NCI-H524 (cell line): Measurements from ENCODE around the gene VWA7.

Experiments
- DNase-seq, 2 experiments: peaks; one replicate each; lab custom pipeline; 2025; lab: John Stamatoyannopoulos, UW

The VWA7 gene

GRCh38 chr6:31778999-31779885 lies 2.1 kb upstream of the VWA7 start:
- DNase-seq: no peak

DNA sequence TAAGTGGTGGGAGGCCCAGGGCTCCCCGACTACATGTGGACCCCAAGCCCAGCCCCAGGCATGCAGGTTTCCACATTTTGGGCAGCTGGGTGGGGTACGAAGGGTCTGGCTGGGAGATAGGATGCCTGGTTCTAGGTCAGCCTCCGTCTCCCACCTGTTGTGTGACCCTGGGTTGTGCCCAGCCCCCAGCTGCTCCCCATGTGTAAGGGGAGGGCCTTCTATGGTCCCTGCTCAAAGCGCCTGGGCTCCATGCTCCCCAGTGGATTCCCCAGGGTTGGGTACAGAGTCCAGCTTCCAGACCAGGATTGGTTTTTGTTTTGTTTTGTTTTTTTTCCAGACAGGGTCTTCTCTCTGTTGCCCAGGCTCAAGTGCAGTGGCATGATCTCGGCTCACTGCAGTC lies 1.1 kb upstream of the VWA7 start:
- DNase-seq: no peak

DNA sequence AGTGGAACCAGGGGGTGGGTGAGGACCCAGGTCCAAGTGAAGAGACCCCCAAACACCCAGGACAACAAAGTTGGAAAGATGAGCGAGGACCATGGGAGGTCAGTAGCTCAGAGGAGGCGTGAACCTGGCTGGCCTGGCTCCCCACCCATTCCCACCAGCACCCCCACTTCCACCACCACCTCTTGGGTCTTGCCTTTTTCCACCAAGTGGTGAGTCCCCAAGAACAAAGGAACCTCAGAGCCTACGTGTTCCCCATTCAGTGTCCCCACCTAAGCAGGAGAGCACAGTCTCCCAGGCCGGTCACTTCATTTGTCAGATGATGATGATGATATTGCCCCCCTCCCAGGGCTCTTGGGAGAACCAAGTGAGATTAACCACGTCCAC lies 531 bp upstream of the VWA7 start:
- DNase-seq: no peak

- no peak for DNase-seq
Observed at GRCh38 chr6:31776485-31776988, 591 bp downstream of the VWA7 start.

DNA sequence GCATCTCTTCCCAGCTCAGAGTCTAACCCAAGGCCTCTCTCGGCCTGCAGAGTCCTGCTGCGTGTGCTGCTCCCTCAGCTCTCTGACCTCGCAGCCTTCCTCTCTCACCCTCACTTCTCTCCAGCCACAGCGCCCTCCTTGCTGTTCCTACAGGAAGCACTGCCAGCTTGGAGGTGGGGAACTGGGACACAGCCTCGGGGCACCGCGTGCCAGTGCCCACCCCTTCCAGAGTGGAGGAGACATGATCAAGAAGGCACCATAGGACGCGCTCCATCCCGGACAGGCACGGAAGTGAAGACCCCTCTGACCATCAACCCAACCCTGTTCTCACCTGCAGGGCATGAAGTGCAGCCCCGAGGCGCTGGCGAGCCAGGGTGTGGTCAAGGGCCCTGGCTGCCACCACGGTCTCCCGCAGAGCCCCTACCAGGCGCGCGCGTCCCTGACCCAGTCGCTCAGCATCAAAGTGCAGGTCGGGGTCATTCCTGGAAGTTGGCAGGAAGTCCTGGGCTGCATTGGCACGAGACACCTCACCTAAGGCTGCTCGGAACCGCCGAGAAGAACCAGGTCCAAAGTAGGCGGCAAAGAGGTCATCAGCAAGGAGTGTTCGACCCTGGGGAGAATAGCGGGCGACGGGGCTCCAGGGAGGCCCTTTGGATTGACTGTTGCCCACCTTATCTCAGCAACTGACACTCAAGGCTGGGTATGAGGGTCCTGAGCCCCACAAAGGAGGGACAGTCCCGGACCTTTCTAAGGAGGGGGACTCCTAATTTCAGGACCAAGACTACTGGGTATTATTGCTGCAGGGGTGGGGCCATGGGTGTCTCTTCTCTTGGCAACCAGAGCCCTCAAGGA lies 1.3 kb downstream of the VWA7 start:
- DNase-seq: no peak

DNA sequence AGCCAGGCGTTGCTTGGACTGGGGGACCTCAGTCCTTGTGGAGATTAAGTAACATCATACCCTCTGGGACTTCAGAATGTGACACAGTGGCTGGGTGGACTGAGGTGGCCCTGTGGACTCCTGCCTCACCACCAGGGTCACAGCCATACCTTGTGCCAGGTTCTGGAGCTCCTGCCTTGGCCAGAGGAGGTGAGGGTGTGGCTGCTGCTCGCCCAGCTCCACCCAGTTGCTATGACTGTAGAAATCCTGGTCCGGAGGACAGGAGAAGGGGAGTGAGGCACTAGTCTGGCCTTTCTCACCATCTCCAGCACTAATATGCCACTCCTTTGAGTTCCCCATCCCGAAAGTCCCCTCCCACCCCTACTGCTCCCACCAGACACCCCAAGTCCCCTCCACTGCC lies 1.9 kb downstream of the VWA7 start:
- DNase-seq: no peak

GRCh38 chr6:31771992-31772358 lies 5.2 kb downstream of the VWA7 start:
- DNase-seq: no peak

DNA sequence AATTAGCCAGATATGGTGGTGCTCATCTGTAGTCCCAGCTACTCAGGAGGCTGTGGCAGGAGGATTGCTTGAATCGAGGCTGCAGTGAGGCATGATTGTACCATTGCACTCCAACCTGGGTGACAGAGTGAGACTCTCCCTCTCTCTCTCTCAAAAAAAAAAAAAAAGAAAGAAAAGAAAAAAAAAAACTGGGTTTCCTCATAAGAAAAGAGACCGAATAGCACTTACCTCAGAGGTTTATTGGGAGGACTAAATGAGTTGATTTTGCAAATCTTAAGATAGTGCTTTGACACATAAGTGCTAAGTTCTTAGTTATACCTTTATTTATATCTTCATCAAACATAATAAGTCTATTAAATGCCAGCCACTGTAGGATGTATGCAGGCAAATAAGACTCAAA lies 6.3 kb downstream of the VWA7 start:
- DNase-seq: no peak

- DNase-seq: peak in 1 of 2 experiments; percentile 25
Observed at GRCh38 chr6:31769684-31770371, 7.3 kb downstream of the VWA7 start.

- DNase-seq: no peak
Observed at GRCh38 chr6:31768363-31769257, 8.5 kb downstream of the VWA7 start.

DNA sequence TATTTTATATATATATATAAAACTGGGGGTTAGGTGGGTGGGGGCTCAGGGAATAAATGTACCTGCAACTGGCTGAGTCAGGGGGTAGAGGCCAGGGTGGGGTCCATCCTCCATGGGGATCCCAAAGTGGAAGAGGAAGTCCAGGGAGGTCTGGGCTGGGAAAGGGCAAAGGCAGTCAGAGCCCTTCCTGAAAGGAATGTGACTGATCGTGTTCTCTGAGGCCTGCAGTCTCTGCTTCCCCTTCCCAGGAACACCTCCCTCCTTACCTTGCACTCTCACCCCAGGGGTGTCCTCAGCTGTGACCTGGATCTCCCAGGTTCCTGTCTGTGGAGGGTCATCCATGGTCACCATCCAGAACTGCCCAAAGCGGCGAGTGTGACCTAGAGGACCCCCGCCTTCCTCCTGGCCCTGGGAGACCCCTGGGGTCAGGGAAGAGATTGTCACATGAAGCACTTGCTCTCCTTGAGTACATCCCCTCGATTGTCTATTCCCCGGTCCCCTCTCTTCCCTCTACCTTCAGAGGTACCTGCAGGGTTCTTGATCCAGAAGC lies 10.0 kb downstream of the VWA7 start:
- DNase-seq: no peak

DNA sequence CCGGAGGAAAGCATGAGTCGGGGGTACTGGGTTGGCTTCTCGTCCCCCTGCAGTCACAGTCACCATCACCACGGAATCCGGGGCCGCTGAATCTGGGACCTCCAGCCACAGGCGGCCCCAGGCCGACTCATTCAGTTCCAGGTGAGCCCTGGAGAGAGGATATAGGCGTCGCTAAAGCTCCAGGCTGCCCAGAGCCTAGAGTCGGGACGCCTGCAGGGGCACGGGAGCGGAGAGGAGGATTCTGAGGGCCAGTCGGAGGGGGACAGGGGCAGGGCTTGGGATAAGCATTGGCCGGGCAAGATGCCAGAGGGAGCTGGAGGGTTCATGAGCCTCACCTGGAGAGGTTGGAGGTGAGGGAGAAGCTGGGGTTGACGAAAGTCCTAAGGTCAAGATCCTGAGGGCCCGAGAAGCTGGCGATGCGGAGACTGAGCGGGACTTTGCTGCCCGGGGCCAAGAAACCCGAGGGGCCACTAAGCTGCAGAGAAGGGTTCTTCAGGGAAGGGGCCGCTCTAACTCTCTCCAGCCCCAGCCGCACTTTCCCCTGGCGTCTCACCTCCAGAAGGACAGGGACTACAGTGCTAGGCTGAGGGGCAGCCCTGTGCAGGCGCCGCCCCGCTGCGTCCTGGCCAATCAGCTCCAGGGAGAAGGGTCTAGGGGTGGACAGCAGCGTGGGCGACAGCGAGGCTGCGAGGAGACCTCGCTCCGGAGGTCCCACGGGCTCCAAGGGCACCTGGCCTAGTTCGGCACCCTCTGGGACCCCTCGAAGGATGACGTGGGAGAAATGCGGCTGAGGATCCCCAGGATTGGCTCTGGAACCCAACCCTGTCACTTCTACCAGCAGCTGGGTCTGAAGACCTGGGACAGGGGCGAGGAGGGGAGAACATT lies 11.0 kb downstream of the VWA7 start:
- DNase-seq: no peak

- DNase-seq: no peak
Observed at GRCh38 chr6:31765559-31765909, 11.6 kb downstream of the VWA7 start.

DNA sequence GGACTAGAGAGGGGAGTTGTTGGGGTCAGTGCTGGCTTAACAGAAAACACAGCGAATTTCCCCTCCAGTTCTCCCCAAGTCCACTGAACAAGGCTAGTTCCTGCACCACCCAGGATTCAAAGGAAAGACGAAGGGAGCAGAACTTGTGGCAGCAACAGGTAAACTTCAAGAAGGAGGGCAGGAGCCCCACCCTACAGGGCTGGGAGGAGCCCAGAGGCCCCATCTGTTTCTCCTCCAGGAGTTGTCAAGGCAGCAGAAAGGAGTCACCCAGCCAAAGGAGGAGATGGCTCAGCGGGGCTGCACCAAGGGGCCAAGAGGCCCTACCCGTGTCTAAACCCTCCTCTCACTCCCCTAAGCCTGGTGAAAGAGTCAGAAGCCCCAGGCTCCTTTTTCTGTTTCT lies 12.9 kb downstream of the VWA7 start:
- no peak for DNase-seq

GRCh38 chr6:31763619-31763940 lies 13.5 kb downstream of the VWA7 start:
- DNase-seq: no peak

DNA sequence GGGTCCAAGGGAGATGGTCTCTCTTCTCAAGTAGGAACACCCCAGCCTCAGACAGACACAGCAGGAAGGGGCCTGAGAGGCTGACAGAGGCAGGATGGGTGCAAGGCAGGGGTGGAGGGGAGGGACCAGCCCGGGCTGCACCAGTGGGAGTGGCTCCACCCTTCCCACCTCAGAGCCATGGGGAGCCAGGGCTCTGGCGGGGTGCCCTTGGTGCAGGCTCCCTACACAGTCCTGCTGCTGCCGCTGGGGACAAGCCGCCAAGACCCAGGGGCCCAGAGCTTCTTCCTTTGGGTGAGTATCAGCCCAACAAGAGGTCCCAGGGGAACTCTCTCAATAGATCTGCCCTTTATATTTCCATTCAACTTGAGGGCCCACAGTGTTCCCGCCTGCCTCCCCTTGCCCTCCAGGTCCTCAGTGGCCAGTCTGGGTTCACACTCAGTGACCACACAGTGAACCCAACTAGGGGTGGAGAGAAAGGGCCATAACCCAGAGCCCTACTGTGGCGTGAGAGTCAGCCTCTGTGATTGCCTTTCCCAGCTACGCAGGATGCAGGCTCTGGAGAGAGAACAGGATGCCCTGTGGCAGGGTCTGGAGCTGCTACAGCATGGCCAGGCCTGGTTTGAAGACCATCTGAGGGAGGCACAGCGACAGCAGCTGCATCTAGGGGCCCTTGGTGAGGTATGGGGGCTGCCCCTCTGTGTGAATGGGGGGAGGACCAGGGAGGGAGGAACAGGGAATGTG lies 14.1 kb downstream of the VWA7 start:
- no peak for DNase-seq

- no peak for DNase-seq
Observed at GRCh38 chr6:31762356-31762755, 14.8 kb downstream of the VWA7 start, which contains the start of gene SAPCD1. SAPCD1 (plus strand) TSS chr6:31762656; CDS start chr6:31763055, 399 bp downstream.

DNA sequence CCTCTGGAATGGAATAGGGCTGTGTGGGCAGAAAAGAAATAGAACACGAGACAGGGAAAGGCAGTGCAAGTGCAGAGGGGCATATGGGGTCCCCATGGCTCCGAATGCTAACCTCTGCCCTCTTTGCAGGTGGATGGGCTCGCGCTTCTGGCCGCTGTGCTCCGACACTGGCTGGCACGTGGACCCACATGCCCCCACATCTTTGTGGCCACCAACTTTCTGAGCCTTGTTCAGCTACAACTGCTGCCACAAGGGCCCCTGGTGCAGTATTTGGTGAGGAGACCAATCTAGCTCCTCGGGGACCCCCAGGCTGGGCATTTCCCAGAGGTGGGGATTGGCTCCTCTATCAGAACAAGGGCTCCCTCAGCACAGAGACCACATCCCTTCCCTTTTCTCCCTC lies 15.8 kb downstream of the VWA7 start:
- no peak for DNase-seq

DNA sequence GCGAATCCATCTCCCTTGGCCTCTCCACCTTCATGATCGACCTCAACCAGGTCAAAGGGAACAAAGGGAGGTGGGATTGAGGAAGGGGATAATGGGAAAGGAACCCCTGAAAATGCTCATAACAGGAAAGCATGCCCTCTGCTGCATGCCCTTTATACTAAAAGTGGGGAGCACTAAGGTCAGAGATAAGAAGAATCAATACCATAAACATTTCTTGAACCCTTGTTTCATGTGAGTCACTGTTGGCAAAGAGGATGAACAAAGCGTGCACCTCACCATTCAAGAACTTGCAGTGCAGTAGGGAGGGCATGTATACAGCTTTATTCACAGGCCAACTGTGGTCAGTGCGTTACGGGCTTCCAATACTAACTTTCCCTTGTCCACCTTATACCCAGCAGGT lies 16.3 kb downstream of the VWA7 start:
- DNase-seq: no peak

DNA sequence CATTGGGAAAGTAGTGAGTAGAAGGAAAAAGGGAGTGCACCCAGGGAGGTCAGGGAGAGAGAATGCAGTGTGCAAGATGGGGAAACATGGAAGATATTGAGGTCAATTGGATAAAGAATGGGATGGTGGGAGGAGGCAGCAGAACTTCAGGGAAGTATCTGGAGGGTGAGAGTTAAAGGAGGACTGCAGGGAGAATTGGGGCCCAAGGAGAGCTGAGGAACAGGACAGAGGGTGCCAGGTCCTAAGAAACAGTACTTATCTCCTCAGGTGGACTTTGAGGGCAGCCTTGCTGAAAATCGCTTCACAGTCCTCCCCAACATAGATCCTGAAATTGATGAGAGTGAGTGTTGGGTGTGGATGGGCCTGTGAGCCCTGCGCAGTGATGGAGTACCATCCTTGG lies 18.8 kb downstream of the VWA7 start:
- no peak for DNase-seq
